Astrocyte (in vitro differentiated cells and primary cell): ENCODE results near the gene MYBPHL. TPM values are rescaled to one million over a fixed set of nuclear protein-coding genes. Genes with fewer than 3 reads are reported as not detected.

Source experiments
- DNase-seq: peaks from one replicate; pipeline ENCODE4 v3.0.0-alpha.2; 2010; ENCODE audit warnings: low read depth
- FAIRE-seq: peaks from 2 replicates; lab custom pipeline; 2011; peaks lifted over from hg19 to GRCh38; lab: Jason Lieb, UNC
- H2AFZ ChIP-seq: 2 replicates; pipeline ENCODE4 v1.6.0; 2012; ENCODE audit warnings: low read depth, low read length, inconsistent platforms
- H3K27ac ChIP-seq: 2 replicates; pipeline ENCODE4 v1.5.1; 2011; ENCODE audit warnings: low read depth, low read length, inconsistent platforms
- H3K27me3 ChIP-seq: 2 replicates; pipeline ENCODE4 v1.6.0; 2011; ENCODE audit warnings: low read length, inconsistent platforms; ENCODE audit not compliant: insufficient read depth
- H3K36me3 ChIP-seq: 2 replicates; pipeline ENCODE4 v1.5.1; 2011; ENCODE audit warnings: low read length, inconsistent platforms; ENCODE audit not compliant: insufficient read depth
- H3K4me1 ChIP-seq: 2 replicates; pipeline ENCODE4 v1.5.1; 2011; ENCODE audit warnings: low read length, inconsistent platforms; ENCODE audit not compliant: insufficient read depth
- H3K4me2 ChIP-seq: 2 replicates; pipeline ENCODE4 v1.6.0; 2012; ENCODE audit warnings: low read length, inconsistent platforms
- H3K4me3 ChIP-seq: 2 replicates; pipeline ENCODE4 v1.5.1; 2011; ENCODE audit warnings: low read depth, mild to moderate bottlenecking, low read length, inconsistent platforms; ENCODE audit not compliant: insufficient read depth
- H3K79me2 ChIP-seq: 2 replicates; pipeline ENCODE4 v1.6.0; 2012; ENCODE audit warnings: mild to moderate bottlenecking, low read length, inconsistent platforms; ENCODE audit not compliant: insufficient read depth
- H3K9ac ChIP-seq: 2 replicates; pipeline ENCODE4 v1.6.0; 2012; ENCODE audit warnings: mild to moderate bottlenecking, low read length, inconsistent platforms
- H3K9me3 ChIP-seq: 2 replicates; pipeline ENCODE4 v1.5.1; 2012; ENCODE audit warnings: low read depth, mild to moderate bottlenecking, low read length, inconsistent platforms; ENCODE audit not compliant: insufficient read depth
- H4K20me1 ChIP-seq: 2 replicates; pipeline ENCODE4 v1.6.0; 2012; ENCODE audit warnings: low read length, inconsistent platforms; ENCODE audit not compliant: insufficient read depth
- H3K27ac Mint-ChIP-seq: one replicate; pipeline ENCODE4 v1.8.0; 2021; ENCODE audit warnings: mild to moderate bottlenecking, mixed read lengths; ENCODE audit not compliant: unreplicated experiment
- H3K27me3 Mint-ChIP-seq: one replicate; pipeline ENCODE4 v1.8.0; 2021; ENCODE audit warnings: low read depth, mixed read lengths; ENCODE audit not compliant: unreplicated experiment
- H3K36me3 Mint-ChIP-seq: one replicate; pipeline ENCODE4 v1.8.0; 2021; ENCODE audit warnings: low read depth, mixed read lengths; ENCODE audit not compliant: unreplicated experiment
- H3K4me1 Mint-ChIP-seq: one replicate; pipeline ENCODE4 v1.8.0; 2021; ENCODE audit warnings: low read depth, mixed read lengths; ENCODE audit not compliant: unreplicated experiment
- H3K4me3 Mint-ChIP-seq: one replicate; pipeline ENCODE4 v1.8.0; 2021; ENCODE audit warnings: mild to moderate bottlenecking, moderate library complexity, mixed read lengths; ENCODE audit not compliant: unreplicated experiment
- H3K9me3 Mint-ChIP-seq: one replicate; pipeline ENCODE4 v1.8.0; 2021; ENCODE audit warnings: mild to moderate bottlenecking, mixed read lengths; ENCODE audit not compliant: unreplicated experiment
- CTCF ChIP-seq: IDR thresholded peaks from 2 replicates; pipeline ENCODE4 v1.5.1; 2011; ENCODE audit warnings: low read depth, mild to moderate bottlenecking, inconsistent platforms, low read length, moderate library complexity; ENCODE audit not compliant: insufficient read depth
- EZH2 ChIP-seq: IDR thresholded peaks from 2 replicates; pipeline ENCODE4 v1.6.1; 2012; ENCODE audit warnings: mild to moderate bottlenecking, low read length, inconsistent platforms; ENCODE audit not compliant: insufficient read depth
- total RNA-seq: library from RNA; stranded (reverse); gene quantifications from 2 replicates; pipeline ENCODE4 v1.2.1, GENCODE V29; 2021

The MYBPHL gene
- total RNA-seq, 1 donor from 2014 or later, result not detected

GRCh38 chr1:109301874-109302273 lies 4.9 kb downstream of the MYBPHL start:
- Mint-ChIP-seq H3K4me1 (peaks cover 21% of the 10 kb centered on the region), H3K9me3 (no peaks in the 10 kb centered on the region), H3K4me3 (no peak overlapping the region), H3K36me3 (peaks cover 1% of the 10 kb centered on the region), H3K27me3 (no peaks in the 10 kb centered on the region), H3K27ac (no peak overlapping the region)
- Histone ChIP-seq H3K4me1 (peaks cover 29% of the 10 kb centered on the region), H3K27ac (no peak overlapping the region), H4K20me1 (no peaks in the 10 kb centered on the region), H3K9me3 (no peaks in the 10 kb centered on the region), H3K4me3 (no peak overlapping the region), H2AFZ (no peak overlapping the region), H3K4me2 (no peak overlapping the region), H3K79me2 (no peaks in the 10 kb centered on the region), H3K36me3 (no peaks in the 10 kb centered on the region), H3K9ac (no peak overlapping the region), H3K27me3 (no peaks in the 10 kb centered on the region)
- FAIRE-seq (no peak), DNase-seq (no peak)
- no peak for TF ChIP-seq EZH2
- TF ChIP-seq CTCF, result no peak

DNA sequence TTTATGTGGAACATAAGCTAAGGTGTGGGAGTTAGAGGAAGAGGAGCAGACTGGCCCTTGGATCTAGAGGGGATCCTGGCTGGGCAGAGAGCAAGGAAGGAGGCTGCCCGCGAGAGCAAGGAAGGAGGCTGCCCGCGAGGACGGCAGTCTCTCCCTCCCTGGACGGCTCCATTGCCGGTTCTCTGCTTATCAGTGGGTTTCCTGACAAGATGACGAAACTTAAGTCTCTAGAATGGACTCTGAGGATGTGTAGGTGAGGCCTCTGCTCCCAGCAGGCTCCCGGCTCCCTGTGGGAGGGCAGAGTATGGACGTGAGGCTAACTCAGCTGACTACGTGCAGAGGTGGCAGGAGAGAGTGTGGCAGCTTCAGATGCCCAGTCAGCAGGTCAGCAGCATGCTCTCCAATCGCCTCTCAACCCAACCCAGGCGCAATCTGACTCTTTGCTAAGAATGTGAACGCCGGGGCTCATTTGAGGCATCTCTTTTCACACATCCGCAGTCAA lies 6.1 kb downstream of the MYBPHL start:
- H3K4me2 ChIP-seq, result no peak overlapping the region
- DNase-seq, result no peak
- no peak overlapping the region for H2AFZ ChIP-seq
- no peaks in the 10 kb centered on the region for H3K27me3 ChIP-seq
- H3K79me2 ChIP-seq, result no peaks in the 10 kb centered on the region
- H3K4me3 ChIP-seq, result no peak overlapping the region
- H3K9ac ChIP-seq, result no peak overlapping the region
- H4K20me1 ChIP-seq, result no peaks in the 10 kb centered on the region
- no peak overlapping the region for H3K4me3 Mint-ChIP-seq
- H3K27me3 Mint-ChIP-seq, result no peaks in the 10 kb centered on the region
- H3K27ac ChIP-seq, result no peak overlapping the region
- no peak overlapping the region for H3K27ac Mint-ChIP-seq
- H3K9me3 ChIP-seq, result no peaks in the 10 kb centered on the region
- H3K9me3 Mint-ChIP-seq, result no peaks in the 10 kb centered on the region
- TF ChIP-seq CTCF, result no peak
- TF ChIP-seq EZH2, result no peak
- peaks cover 25% of the 10 kb centered on the region for H3K4me1 Mint-ChIP-seq
- no peaks in the 10 kb centered on the region for H3K36me3 ChIP-seq
- peaks cover 29% of the 10 kb centered on the region for H3K4me1 ChIP-seq
- FAIRE-seq, result no peak
- peaks cover 1% of the 10 kb centered on the region for H3K36me3 Mint-ChIP-seq

- Mint-ChIP-seq H3K36me3 (peaks cover 1% of the 10 kb centered on the region), H3K27me3 (no peaks in the 10 kb centered on the region), H3K4me3 (peak overlapping the region; percentile 61), H3K9me3 (no peaks in the 10 kb centered on the region), H3K4me1 (peaks cover 27% of the 10 kb centered on the region), H3K27ac (peak overlapping the region; percentile 95)
- Histone ChIP-seq H3K27ac (peak overlapping the region; percentile 83), H3K79me2 (no peaks in the 10 kb centered on the region), H3K9ac (peak overlapping the region; percentile 65), H4K20me1 (no peaks in the 10 kb centered on the region), H3K9me3 (no peaks in the 10 kb centered on the region), H3K27me3 (no peaks in the 10 kb centered on the region), H3K36me3 (no peaks in the 10 kb centered on the region), H3K4me3 (peak overlapping the region; percentile 12), H3K4me2 (peak overlapping the region; percentile 72), H3K4me1 (peaks cover 29% of the 10 kb centered on the region), H2AFZ (peak overlapping the region; percentile 80)
- FAIRE-seq (no peak), DNase-seq (peak; percentile 77)
- TF ChIP-seq CTCF, result no peak
- TF ChIP-seq EZH2, result no peak
Observed at GRCh38 chr1:109299558-109300343, 7.1 kb downstream of the MYBPHL start.
